Measurements from ENCODE around the gene GLYATL2. TPM values are rescaled to one million over a fixed set of nuclear protein-coding genes. Genes with fewer than 3 reads are reported as not detected.
A peak's percentile ranks its signal among the peaks of the same experiment; 100 is the strongest.

GLYATL2 gene
- total and polyA plus RNA-seq, 12 donors: 0.13 to 0.56 (median 0.18) TPM; not detected in 8

DNA sequence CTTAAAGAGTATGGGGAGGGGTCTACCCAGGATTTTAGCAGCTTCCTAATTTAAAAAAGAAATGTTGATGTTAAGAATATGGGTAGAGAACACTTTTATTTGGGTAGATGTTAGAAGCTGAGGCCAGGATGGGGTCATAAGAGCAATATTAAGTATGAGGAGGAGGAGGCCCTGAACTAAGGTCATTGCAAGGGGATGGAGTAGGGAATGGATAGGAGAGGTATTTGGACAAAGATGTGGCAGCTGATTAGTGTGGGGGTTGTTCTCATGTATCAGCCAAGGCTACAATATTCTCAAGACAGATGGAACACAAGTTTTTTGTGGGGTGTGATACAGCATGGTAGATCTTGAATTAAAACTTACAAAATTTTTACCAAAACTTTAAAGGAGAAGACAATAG is 35.7 kb upstream of the GLYATL2 start:
- no peaks in the 10 kb centered on the region for H3K27me3 ChIP-seq
- intact Hi-C loops (cut with DNase I): no loop called here
- H3K9me3 ChIP-seq (replicated peaks in 1 of 3): no peaks in the 10 kb centered on the region
- H3K27ac ChIP-seq: no peak overlapping the region
- no peak for DNase-seq
- no peaks in the 10 kb centered on the region for H3K36me3 ChIP-seq (replicated peaks in 1 of 2)
- TF ChIP-seq, protein P1, sequence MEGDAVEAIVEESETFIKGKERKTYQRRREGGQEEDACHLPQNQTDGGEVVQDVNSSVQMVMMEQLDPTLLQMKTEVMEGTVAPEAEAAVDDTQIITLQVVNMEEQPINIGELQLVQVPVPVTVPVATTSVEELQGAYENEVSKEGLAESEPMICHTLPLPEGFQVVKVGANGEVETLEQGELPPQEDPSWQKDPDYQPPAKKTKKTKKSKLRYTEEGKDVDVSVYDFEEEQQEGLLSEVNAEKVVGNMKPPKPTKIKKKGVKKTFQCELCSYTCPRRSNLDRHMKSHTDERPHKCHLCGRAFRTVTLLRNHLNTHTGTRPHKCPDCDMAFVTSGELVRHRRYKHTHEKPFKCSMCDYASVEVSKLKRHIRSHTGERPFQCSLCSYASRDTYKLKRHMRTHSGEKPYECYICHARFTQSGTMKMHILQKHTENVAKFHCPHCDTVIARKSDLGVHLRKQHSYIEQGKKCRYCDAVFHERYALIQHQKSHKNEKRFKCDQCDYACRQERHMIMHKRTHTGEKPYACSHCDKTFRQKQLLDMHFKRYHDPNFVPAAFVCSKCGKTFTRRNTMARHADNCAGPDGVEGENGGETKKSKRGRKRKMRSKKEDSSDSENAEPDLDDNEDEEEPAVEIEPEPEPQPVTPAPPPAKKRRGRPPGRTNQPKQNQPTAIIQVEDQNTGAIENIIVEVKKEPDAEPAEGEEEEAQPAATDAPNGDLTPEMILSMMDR (IDR thresholded peaks at IDR 0.05): no peak
- no peak for TF ChIP-seq POLR2A (IDR thresholded peaks at IDR 0.05)
- no peak overlapping the region for H3K4me3 ChIP-seq
- no peaks in the 10 kb centered on the region for H3K4me1 ChIP-seq (replicated peaks in 1 of 2)

DNA sequence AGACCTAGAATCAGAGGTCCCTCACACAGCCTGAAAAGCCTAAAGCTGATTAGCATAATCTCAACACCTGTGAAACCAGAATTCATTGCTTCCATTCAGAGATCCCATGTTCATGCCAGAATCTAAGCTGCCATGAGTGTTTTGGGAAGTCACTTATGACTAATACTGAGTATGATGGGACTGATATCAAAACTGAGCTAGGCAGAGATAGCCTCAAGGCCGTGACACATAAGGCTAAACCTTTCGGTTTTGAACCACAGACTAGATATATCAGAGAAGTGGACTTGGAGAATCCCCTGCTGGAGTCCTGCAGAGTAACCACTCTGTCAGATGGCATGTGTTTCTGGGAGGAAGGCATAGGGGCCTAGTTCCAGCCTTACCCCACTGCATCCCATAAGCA is 23.1 kb upstream of the GLYATL2 start:
- intact Hi-C loops (cut with DNase I): no loop called here
- 32 to 71% (median 37%) methylated on average over 2 of the region's 2 CpGs for WGBS, 4 donors
- Histone ChIP-seq H3K36me3 (replicated peaks in 1 of 2) (no peaks in the 10 kb centered on the region), H3K9me3 (replicated peaks in 1 of 3) (no peaks in the 10 kb centered on the region), H3K4me3 (no peak overlapping the region), H3K4me1 (replicated peaks in 1 of 2) (no peaks in the 10 kb centered on the region), H3K27me3 (no peaks in the 10 kb centered on the region), H3K27ac (no peak overlapping the region)
- DNase-seq: peak in 2 of 7 donors; percentile 10 to 29
- TF ChIP-seq POLR2A (IDR thresholded peaks at IDR 0.05): no peak
- TF ChIP-seq, protein P1 (IDR thresholded peaks at IDR 0.05): no peak

DNA sequence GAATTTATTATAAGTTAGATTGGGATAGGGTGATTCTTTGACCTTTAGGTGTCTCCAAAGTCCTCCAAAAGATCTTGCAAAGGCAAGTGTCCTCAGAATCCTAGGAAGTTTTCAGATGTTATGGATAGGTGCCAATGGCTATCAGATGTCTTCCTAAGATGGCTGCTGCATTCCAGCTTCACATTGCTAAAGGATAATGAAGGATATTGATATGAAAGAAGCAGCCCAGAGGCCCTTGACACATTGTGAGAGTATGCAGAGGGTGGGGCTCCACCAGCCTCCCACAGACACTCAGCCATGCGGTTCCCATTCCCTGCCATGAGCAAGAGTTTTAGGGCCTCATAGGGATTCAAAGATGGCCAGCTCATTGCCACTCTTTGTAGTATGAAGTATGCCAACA is 22.3 kb upstream of the GLYATL2 start:
- TF ChIP-seq POLR2A (IDR thresholded peaks at IDR 0.05): no peak
- TF ChIP-seq, protein P1 (IDR thresholded peaks at IDR 0.05): no peak
- Histone ChIP-seq H3K27ac (no peak overlapping the region), H3K36me3 (replicated peaks in 1 of 2) (no peaks in the 10 kb centered on the region), H3K4me1 (replicated peaks in 1 of 2) (no peaks in the 10 kb centered on the region), H3K27me3 (no peaks in the 10 kb centered on the region), H3K4me3 (no peak overlapping the region), H3K9me3 (replicated peaks in 1 of 3) (no peaks in the 10 kb centered on the region)
- no peak for DNase-seq
- 71 to 97% (median 89%) methylated on average over 1 of the region's 1 CpG for whole genome bisulfite sequencing, 4 donors
- intact Hi-C loops (cut with DNase I): no loop called here

DNA sequence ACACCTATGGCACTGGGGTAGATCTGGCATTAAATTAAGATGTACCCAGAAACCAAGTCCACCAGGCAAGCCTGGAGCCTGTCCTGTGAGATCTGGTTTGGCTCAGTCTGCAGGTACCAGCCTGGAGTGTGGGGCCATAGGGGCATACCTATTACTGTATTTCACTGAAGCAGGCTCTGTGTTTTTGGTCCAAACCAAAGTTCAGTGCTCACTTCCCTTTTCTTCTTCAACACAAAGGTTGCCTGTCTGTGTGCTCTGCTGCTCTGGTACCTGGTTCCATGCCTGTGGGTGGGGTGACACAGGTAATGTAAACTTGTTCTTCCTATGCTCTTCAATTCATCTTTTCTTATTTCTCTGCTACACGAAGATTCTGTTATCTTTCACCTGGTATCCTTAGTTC is 19.8 kb upstream of the GLYATL2 start:
- WGBS, 4 donors: 0 to 38% (median 0%) methylated on average over 1 of the region's 1 CpG
- Histone ChIP-seq H3K27ac (no peak overlapping the region), H3K9me3 (replicated peaks in 1 of 3) (no peaks in the 10 kb centered on the region)

More for the DNA sequence above, 19.8 kb upstream of the GLYATL2 start:
- no peaks in the 10 kb centered on the region for H3K4me1 ChIP-seq (replicated peaks in 1 of 2)
- no peak for DNase-seq
- no peaks in the 10 kb centered on the region for H3K36me3 ChIP-seq (replicated peaks in 1 of 2)
- no peak overlapping the region for H3K4me3 ChIP-seq
- H3K27me3 ChIP-seq: no peaks in the 10 kb centered on the region
- intact Hi-C loops (cut with DNase I): no loop called here
- TF ChIP-seq POLR2A (IDR thresholded peaks at IDR 0.05): no peak
- TF ChIP-seq, protein P1 (IDR thresholded peaks at IDR 0.05): no peak
